Right lobe of liver (tissue), 6 donors: ENCODE results near the gene PHF2. TPM values are rescaled to one million over a fixed set of nuclear protein-coding genes. Genes with fewer than 3 reads are reported as not detected.

ENCODE experiments used
- ATAC-seq, 4 donors: fragments of 200-7000 bp; cut with Tn5 transposase; one replicate each; pipeline ENCODE4 v1.9.1; 2020; ENCODE audit warnings: mild to moderate bottlenecking in 4 of 4, moderate library complexity in 4 of 4
- DNase-seq, 3 donors: peaks; one replicate each; pipeline ENCODE4 v3.0.0-alpha.2; 2020
- H3K27ac ChIP-seq, 3 donors: fragments of 200-600 bp; one replicate each; pipeline ENCODE4 v1.8.0; 2022
- H3K27me3 ChIP-seq, 2 donors: fragments of 200-600 bp; one replicate each; pipeline ENCODE4 v1.8.0; 2022
- H3K36me3 ChIP-seq, 4 donors: fragments of 200-600 bp; sonication (generic) in 1 of 4; one replicate each; pipeline versions ENCODE4 v1.5.1 to v1.8.0; 2017 to 2022; ENCODE audit warnings: control low read depth in 1 of 4
- H3K4me1 ChIP-seq, 4 donors: fragments of 200-600 bp; sonication (generic) in 1 of 4; one replicate each; pipeline versions ENCODE4 v1.5.1 to v1.8.0; 2017 to 2022; ENCODE audit warnings: control low read depth in 1 of 4
- H3K4me3 ChIP-seq, 3 donors: fragments of 200-600 bp; one replicate each; pipeline ENCODE4 v1.8.0; 2022
- H3K9me3 ChIP-seq, 4 donors: fragments of 200-600 bp; sonication (generic) in 1 of 4; one replicate each; pipeline versions ENCODE4 v1.5.1 to v1.8.0; 2017 to 2022; ENCODE audit warnings: control low read depth in 1 of 4
- CTCF ChIP-seq, 4 donors: fragments of 200-600 bp in 3 of 4; fragments of 450-650 bp in 1 of 4; IDR thresholded peaks; one replicate each; pipeline versions ENCODE4 v1.5.1 to v1.8.0; 2016 to 2022; ENCODE audit warnings: antibody characterized with exemption in 4 of 4, mild to moderate bottlenecking in 2 of 4
- POLR2A ChIP-seq: fragments of 450-650 bp; IDR thresholded peaks from one replicate; pipeline ENCODE4 v1.6.1; 2017; ENCODE audit warnings: antibody characterized with exemption, mild to moderate bottlenecking
- WGBS: methylation state at CpG from one replicate; pipeline ENCODE4 v1.1.6; 2018; ENCODE audit warnings: low coverage, low lambda C conversion rate; ENCODE audit not compliant: insufficient coverage; ENCODE audit errors: missing lambda C conversion rate; 5-methylcytosine and 5-hydroxymethylcytosine counted together
- intact Hi-C, 2 donors: fragments of 100-400 bp; cut with DNase I; formaldehyde crosslinking; loops; one replicate each; pipeline versions ENCODE4 v1.11.2 to v1.14.1; 2022
- total RNA-seq, 6 experiments: library from RNA; depleted of rRNA in 2 of 6; stranded (reverse); fragments of >200 nt in 2 of 6; fragmentation: NEBNext Ultra II Directional in 3 of 6; extraction: Animal tissue kit (Norgen Biotek cat#: 25700) in 3 of 6; gene quantifications; one replicate each; pipeline versions ENCODE4 v1.1.0 to v1.2.4, GENCODE V29; 2016 to 2023
- donor health status: DM: no; HTN: yes; CAD: no.
- donor health status: DM: no; HTN: no; CAD: no.
- donor health status: DM: no; HTN: no; CAD: no.
- donor health status: DM: no; HTN: yes; CAD: no.
- donor health status: DM: no; HTN: yes; CAD: no.

PHF2 gene
- total RNA-seq, 6 experiments from 2014 or later = 6.3 to 8.5 (median 6.8) TPM

- Histone ChIP-seq H3K36me3 (no peaks in the 10 kb centered on the region), H3K27me3 (no peaks in the 10 kb centered on the region), H3K4me1 (no peaks in the 10 kb centered on the region), H3K4me3 (no peak overlapping the region), H3K9me3 (no peaks in the 10 kb centered on the region), H3K27ac (no peak overlapping the region)
- ATAC-seq = no peak
- intact Hi-C loops = no loop called here
- 77% methylated on average over 7 of the region's 28 CpGs for WGBS
- TF ChIP-seq CTCF (IDR thresholded peaks at IDR 0.05) (no peak), POLR2A (no peak)
- peak in 1 of 3 donors; percentile 35 for DNase-seq
Observed at GRCh38 chr9:93697352-93698139, 121.2 kb downstream of the PHF2 start.

- Histone ChIP-seq H3K9me3 (no peaks in the 10 kb centered on the region), H3K4me3 (no peak overlapping the region), H3K27ac (no peak overlapping the region), H3K27me3 (no peaks in the 10 kb centered on the region), H3K36me3 (no peaks in the 10 kb centered on the region), H3K4me1 (no peaks in the 10 kb centered on the region)
- ATAC-seq = peak in 1 of 4 donors; percentile 21
- TF ChIP-seq CTCF (IDR thresholded peaks at IDR 0.05) (no peak), POLR2A (no peak)
- intact Hi-C loops = no loop called here
- 46% methylated on average over 5 of the region's 16 CpGs for WGBS
- DNase-seq = no peak
Observed at GRCh38 chr9:93698140-93698908, 121.9 kb downstream of the PHF2 start.

- intact Hi-C loops = no loop called here
- Histone ChIP-seq H3K27ac (no peak overlapping the region), H3K36me3 (no peaks in the 10 kb centered on the region), H3K9me3 (no peaks in the 10 kb centered on the region), H3K4me3 (no peak overlapping the region), H3K27me3 (no peaks in the 10 kb centered on the region), H3K4me1 (no peaks in the 10 kb centered on the region)
- TF ChIP-seq CTCF (IDR thresholded peaks at IDR 0.05) = no peak
- no peak for TF ChIP-seq POLR2A
- ATAC-seq (no peak), DNase-seq (peak in 1 of 3 donors; percentile 37)
- 67% methylated on average over 1 of the region's 3 CpGs for WGBS
Observed at GRCh38 chr9:93699650-93700049, 123.3 kb downstream of the PHF2 start.

- Histone ChIP-seq H3K4me3 (no peak overlapping the region), H3K4me1 (no peaks in the 10 kb centered on the region), H3K27ac (no peak overlapping the region), H3K36me3 (no peaks in the 10 kb centered on the region), H3K9me3 (peaks cover 0 to 4% (median 0%) of the 10 kb centered on the region in 4 donors), H3K27me3 (no peaks in the 10 kb centered on the region)
- DNase-seq (no peak), ATAC-seq (no peak)
- intact Hi-C loops = no loop called here
- WGBS = 57% methylated on average over 6 of the region's 16 CpGs
- TF ChIP-seq POLR2A (no peak), CTCF (IDR thresholded peaks at IDR 0.05) (no peak)
Observed at GRCh38 chr9:93701494-93702218, 125.3 kb downstream of the PHF2 start.
